ENCODE data around the gene OTULINL.

- TF ChIP-seq POLR2A (IDR thresholded peaks at IDR 0.05; ENCODE audit: control extremely low read depth in 1 of 2, low read depth in 2 of 2, low read length in 2 of 2) = no peak
- no peak for TF ChIP-seq MAX (IDR thresholded peaks at IDR 0.05)
- TF ChIP-seq CTCF (IDR thresholded peaks at IDR 0.05; ENCODE audit: control extremely low read depth in 1 of 3, insufficient read depth in 1 of 3, low read depth in 1 of 3, low read length in 3 of 3) = no peak
- no peak for TF ChIP-seq POLR2AphosphoS5 (IDR thresholded peaks at IDR 0.05; ENCODE audit: low read depth, low read length)
- TF ChIP-seq MAFK (IDR thresholded peaks at IDR 0.05; ENCODE audit: low read depth, low read length) = no peak
- TF ChIP-seq YY1 (IDR thresholded peaks at IDR 0.05; ENCODE audit: low read depth, low read length) = no peak
- TF ChIP-seq SIX5 (IDR thresholded peaks at IDR 0.05; ENCODE audit: low read depth, low read length) = no peak
- TF ChIP-seq EP300 (IDR thresholded peaks at IDR 0.05; ENCODE audit: borderline replicate concordance in 1 of 2, low read depth in 2 of 2, low read length in 2 of 2) = no peak
Measured at GRCh38 chr5:14650052-14650451, 68.5 kb downstream of the OTULINL start.

Data from H1 (cell line).